ENCODE measurements around the gene CYP4B1.

CYP4B1 gene

DNA sequence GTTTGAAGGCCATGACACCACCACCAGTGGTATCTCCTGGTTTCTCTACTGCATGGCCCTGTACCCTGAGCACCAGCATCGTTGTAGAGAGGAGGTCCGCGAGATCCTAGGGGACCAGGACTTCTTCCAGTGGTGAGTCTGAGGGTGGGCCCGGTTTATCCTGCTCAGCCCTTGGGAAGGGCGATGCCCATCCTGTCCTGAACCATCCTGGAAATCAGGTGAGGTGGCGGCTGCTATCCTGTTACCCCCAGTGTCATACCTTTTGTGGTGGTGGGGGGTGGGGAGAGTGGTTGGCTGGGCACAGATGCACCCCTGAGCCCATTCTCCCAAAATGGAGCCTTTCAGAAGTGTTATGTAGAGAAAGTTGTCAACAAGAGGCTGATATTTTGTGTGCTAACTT, 16.3 kb downstream of the CYP4B1 start:
- H3K27ac ChIP-seq (ENCODE audit: low read length) = no peak overlapping the region
- no peaks in the 10 kb centered on the region for H4K20me1 ChIP-seq (ENCODE audit: insufficient read depth, low read length)
- H3K9me3 ChIP-seq (ENCODE audit: insufficient read depth, low read length) = no peaks in the 10 kb centered on the region
- no peaks in the 10 kb centered on the region for H3K27me3 ChIP-seq (ENCODE audit: low read depth, low read length)
- H3K4me1 ChIP-seq (ENCODE audit: low read length) = no peaks in the 10 kb centered on the region
- H3K79me2 ChIP-seq (ENCODE audit: low read length) = no peaks in the 10 kb centered on the region
- no peak overlapping the region for H3K4me2 ChIP-seq (ENCODE audit: low read length)
- no peak overlapping the region for H3K4me3 ChIP-seq (ENCODE audit: low read length)
- no peak overlapping the region for H3K9ac ChIP-seq (ENCODE audit: low read length)
- H2AFZ ChIP-seq (ENCODE audit: low read depth, low read length) = no peak overlapping the region
- no peaks in the 10 kb centered on the region for H3K36me3 ChIP-seq (replicated peaks; ENCODE audit: low read depth, low read length)
- TF ChIP-seq EZH2phosphoT487 (IDR thresholded peaks at IDR 0.05; ENCODE audit: low read depth) = no peak
- TF ChIP-seq, protein P1, sequence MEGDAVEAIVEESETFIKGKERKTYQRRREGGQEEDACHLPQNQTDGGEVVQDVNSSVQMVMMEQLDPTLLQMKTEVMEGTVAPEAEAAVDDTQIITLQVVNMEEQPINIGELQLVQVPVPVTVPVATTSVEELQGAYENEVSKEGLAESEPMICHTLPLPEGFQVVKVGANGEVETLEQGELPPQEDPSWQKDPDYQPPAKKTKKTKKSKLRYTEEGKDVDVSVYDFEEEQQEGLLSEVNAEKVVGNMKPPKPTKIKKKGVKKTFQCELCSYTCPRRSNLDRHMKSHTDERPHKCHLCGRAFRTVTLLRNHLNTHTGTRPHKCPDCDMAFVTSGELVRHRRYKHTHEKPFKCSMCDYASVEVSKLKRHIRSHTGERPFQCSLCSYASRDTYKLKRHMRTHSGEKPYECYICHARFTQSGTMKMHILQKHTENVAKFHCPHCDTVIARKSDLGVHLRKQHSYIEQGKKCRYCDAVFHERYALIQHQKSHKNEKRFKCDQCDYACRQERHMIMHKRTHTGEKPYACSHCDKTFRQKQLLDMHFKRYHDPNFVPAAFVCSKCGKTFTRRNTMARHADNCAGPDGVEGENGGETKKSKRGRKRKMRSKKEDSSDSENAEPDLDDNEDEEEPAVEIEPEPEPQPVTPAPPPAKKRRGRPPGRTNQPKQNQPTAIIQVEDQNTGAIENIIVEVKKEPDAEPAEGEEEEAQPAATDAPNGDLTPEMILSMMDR (IDR thresholded peaks at IDR 0.05; ENCODE audit: low read depth, low read length) = no peak

DNA sequence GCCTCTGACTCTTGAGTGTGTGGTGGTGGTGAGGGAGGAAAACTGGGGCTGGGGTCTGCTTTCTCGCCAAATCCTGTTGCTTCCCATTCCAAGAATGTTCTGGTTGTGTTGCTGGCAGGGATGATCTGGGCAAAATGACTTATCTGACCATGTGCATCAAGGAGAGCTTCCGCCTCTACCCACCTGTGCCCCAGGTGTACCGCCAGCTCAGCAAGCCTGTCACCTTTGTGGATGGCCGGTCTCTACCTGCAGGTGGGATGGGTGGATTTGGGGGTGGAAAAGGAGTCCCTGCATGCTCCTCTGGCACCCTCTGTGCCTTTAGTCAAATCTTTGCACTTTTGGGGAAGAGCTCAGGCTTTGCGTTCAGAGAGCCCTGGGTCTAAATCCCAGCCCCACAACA, 18.1 kb downstream of the CYP4B1 start:
- no peak for TF ChIP-seq EZH2phosphoT487 (IDR thresholded peaks at IDR 0.05; ENCODE audit: low read depth)
- TF ChIP-seq, protein P1 (IDR thresholded peaks at IDR 0.05; ENCODE audit: low read depth, low read length) = no peak
- Histone ChIP-seq H4K20me1 (ENCODE audit: insufficient read depth, low read length) (no peaks in the 10 kb centered on the region), H3K36me3 (replicated peaks; ENCODE audit: low read depth, low read length) (no peaks in the 10 kb centered on the region), H3K4me2 (ENCODE audit: low read length) (no peak overlapping the region), H3K4me1 (ENCODE audit: low read length) (no peaks in the 10 kb centered on the region), H3K9me3 (ENCODE audit: insufficient read depth, low read length) (no peaks in the 10 kb centered on the region), H3K27me3 (ENCODE audit: low read depth, low read length) (no peaks in the 10 kb centered on the region), H3K4me3 (ENCODE audit: low read length) (no peak overlapping the region), H2AFZ (ENCODE audit: low read depth, low read length) (no peak overlapping the region), H3K9ac (ENCODE audit: low read length) (no peak overlapping the region), H3K79me2 (ENCODE audit: low read length) (no peaks in the 10 kb centered on the region), H3K27ac (ENCODE audit: low read length) (no peak overlapping the region)

DNA sequence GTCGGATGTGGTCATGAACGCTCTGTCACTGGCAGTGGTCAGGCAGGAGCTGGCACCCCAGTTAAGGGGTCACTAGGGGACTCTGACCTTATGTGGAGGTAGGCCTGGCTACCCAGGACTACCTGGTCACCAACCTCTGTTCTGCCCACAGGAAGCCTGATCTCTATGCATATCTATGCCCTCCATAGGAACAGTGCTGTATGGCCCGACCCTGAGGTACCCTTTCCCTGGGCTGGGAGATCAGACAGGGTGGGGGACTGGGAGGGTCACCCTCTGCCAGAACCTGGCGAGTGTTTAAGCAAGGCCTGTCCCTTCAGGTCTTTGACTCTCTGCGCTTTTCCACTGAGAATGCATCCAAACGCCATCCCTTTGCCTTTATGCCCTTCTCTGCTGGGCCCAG, 19.0 kb downstream of the CYP4B1 start:
- TF ChIP-seq EZH2phosphoT487 (IDR thresholded peaks at IDR 0.05; ENCODE audit: low read depth) = no peak
- TF ChIP-seq, protein P1 (IDR thresholded peaks at IDR 0.05; ENCODE audit: low read depth, low read length) = no peak
- no peaks in the 10 kb centered on the region for H4K20me1 ChIP-seq (ENCODE audit: insufficient read depth, low read length)
- no peaks in the 10 kb centered on the region for H3K9me3 ChIP-seq (ENCODE audit: insufficient read depth, low read length)
- no peak overlapping the region for H3K4me3 ChIP-seq (ENCODE audit: low read length)
- no peak overlapping the region for H3K27ac ChIP-seq (ENCODE audit: low read length)
- H3K9ac ChIP-seq (ENCODE audit: low read length) = no peak overlapping the region
- no peak overlapping the region for H3K4me2 ChIP-seq (ENCODE audit: low read length)
- H3K4me1 ChIP-seq (ENCODE audit: low read length) = no peaks in the 10 kb centered on the region
- H3K36me3 ChIP-seq (replicated peaks; ENCODE audit: low read depth, low read length) = no peaks in the 10 kb centered on the region
- no peaks in the 10 kb centered on the region for H3K27me3 ChIP-seq (ENCODE audit: low read depth, low read length)
- H2AFZ ChIP-seq (ENCODE audit: low read depth, low read length) = no peak overlapping the region
- no peaks in the 10 kb centered on the region for H3K79me2 ChIP-seq (ENCODE audit: low read length)

DNA sequence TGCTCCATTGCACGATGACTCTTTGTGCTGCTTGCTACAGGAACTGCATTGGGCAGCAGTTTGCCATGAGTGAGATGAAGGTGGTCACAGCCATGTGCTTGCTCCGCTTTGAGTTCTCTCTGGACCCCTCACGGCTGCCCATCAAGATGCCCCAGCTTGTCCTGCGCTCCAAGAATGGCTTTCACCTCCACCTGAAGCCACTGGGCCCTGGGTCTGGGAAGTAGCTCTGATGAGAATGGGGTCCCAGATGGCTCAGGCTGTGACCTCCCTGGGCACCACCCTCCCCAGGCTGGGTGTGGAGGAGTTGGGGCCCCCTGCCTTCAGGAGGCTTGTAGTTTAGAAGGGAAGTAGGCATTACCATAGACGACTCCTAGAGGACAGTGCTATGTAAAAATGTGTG, 19.7 kb downstream of the CYP4B1 start:
- H3K4me2 ChIP-seq (ENCODE audit: low read length) = no peak overlapping the region
- H3K4me3 ChIP-seq (ENCODE audit: low read length) = no peak overlapping the region
- no peaks in the 10 kb centered on the region for H3K4me1 ChIP-seq (ENCODE audit: low read length)
- no peak overlapping the region for H3K9ac ChIP-seq (ENCODE audit: low read length)
- no peak for TF ChIP-seq EZH2phosphoT487 (IDR thresholded peaks at IDR 0.05; ENCODE audit: low read depth)
- TF ChIP-seq, protein P1 (IDR thresholded peaks at IDR 0.05; ENCODE audit: low read depth, low read length) = no peak
- no peak overlapping the region for H2AFZ ChIP-seq (ENCODE audit: low read depth, low read length)
- no peak overlapping the region for H3K27ac ChIP-seq (ENCODE audit: low read length)
- H3K27me3 ChIP-seq (ENCODE audit: low read depth, low read length) = no peaks in the 10 kb centered on the region
- no peaks in the 10 kb centered on the region for H3K9me3 ChIP-seq (ENCODE audit: insufficient read depth, low read length)
- H3K79me2 ChIP-seq (ENCODE audit: low read length) = no peaks in the 10 kb centered on the region
- H4K20me1 ChIP-seq (ENCODE audit: insufficient read depth, low read length) = no peaks in the 10 kb centered on the region
- H3K36me3 ChIP-seq (replicated peaks; ENCODE audit: low read depth, low read length) = no peaks in the 10 kb centered on the region
